ENCODE results near the gene KXD1.
"Not testable (repeated sequence)": the region's sequence is repeated elsewhere in the genome, so short reads cannot be mapped to it uniquely, and the experiment has no call there.

- TF ChIP-seq, protein P1, sequence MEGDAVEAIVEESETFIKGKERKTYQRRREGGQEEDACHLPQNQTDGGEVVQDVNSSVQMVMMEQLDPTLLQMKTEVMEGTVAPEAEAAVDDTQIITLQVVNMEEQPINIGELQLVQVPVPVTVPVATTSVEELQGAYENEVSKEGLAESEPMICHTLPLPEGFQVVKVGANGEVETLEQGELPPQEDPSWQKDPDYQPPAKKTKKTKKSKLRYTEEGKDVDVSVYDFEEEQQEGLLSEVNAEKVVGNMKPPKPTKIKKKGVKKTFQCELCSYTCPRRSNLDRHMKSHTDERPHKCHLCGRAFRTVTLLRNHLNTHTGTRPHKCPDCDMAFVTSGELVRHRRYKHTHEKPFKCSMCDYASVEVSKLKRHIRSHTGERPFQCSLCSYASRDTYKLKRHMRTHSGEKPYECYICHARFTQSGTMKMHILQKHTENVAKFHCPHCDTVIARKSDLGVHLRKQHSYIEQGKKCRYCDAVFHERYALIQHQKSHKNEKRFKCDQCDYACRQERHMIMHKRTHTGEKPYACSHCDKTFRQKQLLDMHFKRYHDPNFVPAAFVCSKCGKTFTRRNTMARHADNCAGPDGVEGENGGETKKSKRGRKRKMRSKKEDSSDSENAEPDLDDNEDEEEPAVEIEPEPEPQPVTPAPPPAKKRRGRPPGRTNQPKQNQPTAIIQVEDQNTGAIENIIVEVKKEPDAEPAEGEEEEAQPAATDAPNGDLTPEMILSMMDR (IDR thresholded peaks at IDR 0.05) = not testable (repeated sequence)
- TF ChIP-seq FOXM1 (IDR thresholded peaks at IDR 0.05; ENCODE audit: low read depth); POLR2AphosphoS5 (IDR thresholded peaks at IDR 0.05; ENCODE audit: low read depth, low read length); EZH2phosphoT487 (IDR thresholded peaks at IDR 0.05; ENCODE audit: borderline replicate concordance, low read depth); PBX3 (IDR thresholded peaks at IDR 0.05); EP300 (IDR thresholded peaks at IDR 0.05; ENCODE audit: borderline replicate concordance in 1 of 2, low read depth in 1 of 2, low read length in 1 of 2); SIN3A (IDR thresholded peaks at IDR 0.05; ENCODE audit: borderline replicate concordance, low read depth, low read length); GABPA (IDR thresholded peaks at IDR 0.05; ENCODE audit: low read depth); REST (IDR thresholded peaks at IDR 0.05; ENCODE audit: low read depth, low read length); RCOR1 (IDR thresholded peaks at IDR 0.05; ENCODE audit: low read length); TAF1 (IDR thresholded peaks at IDR 0.05; ENCODE audit: borderline replicate concordance, low read depth, low read length): not testable (repeated sequence)
- TF ChIP-seq, protein P2, sequence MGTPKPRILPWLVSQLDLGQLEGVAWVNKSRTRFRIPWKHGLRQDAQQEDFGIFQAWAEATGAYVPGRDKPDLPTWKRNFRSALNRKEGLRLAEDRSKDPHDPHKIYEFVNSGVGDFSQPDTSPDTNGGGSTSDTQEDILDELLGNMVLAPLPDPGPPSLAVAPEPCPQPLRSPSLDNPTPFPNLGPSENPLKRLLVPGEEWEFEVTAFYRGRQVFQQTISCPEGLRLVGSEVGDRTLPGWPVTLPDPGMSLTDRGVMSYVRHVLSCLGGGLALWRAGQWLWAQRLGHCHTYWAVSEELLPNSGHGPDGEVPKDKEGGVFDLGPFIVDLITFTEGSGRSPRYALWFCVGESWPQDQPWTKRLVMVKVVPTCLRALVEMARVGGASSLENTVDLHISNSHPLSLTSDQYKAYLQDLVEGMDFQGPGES (IDR thresholded peaks at IDR 0.05; ENCODE audit: low read depth, low read length) = not testable (repeated sequence)
These were observed 34.7 kb upstream of the KXD1 start for GRCh38 chr19:18522862-18523440.

Data from SK-N-SH (cell line).